Measurements from ENCODE around the gene TBC1D23. TPM values are rescaled to one million over a fixed set of nuclear protein-coding genes. Genes with fewer than 3 reads are reported as not detected.

Gene TBC1D23
- polyA plus RNA-seq, 1 of the 3 experiments (the other 2 are of a cell fraction): 6.7 TPM

DNA sequence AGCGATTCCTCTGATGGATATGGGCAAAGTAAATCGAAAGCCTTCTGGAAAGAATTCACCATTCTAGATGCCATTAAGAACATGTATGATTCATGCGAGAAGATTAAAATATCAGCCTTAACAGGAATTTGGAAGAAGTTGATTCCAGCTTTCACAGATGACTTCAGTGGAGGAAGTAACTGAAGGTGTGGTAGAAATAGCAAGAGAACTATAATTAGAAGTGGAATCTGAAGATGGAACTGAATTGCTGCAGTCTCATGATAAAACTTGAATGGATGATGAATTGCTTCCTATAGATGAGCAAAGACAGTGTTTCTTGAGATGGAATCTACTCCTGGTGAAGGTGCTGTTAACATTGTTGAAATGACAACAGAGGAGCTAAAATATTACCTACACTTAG is 30.1 kb upstream of the TBC1D23 start:
- Histone ChIP-seq H4K20me1 (ENCODE audit: insufficient read depth) (no peaks in the 10 kb centered on the region), H3K27me3 (ENCODE audit: insufficient read depth) (no peaks in the 10 kb centered on the region), H3K4me3 (ENCODE audit: low read depth in 2 of 2, low read length in 1 of 2) (no peak overlapping the region), H3K9me3 (no peaks in the 10 kb centered on the region), H3K27ac (ENCODE audit: low read depth in 2 of 2, low read length in 1 of 2) (no peak overlapping the region), H3K4me1 (ENCODE audit: control insufficient read depth in 1 of 2, insufficient read depth in 2 of 2, low read depth in 1 of 2, low read length in 1 of 2) (peaks cover 0 to 8% of the 10 kb centered on the region in 2 experiments; a peak in 1 of 4 replicates), H3F3A (replicated peaks; ENCODE audit: insufficient read depth) (peaks cover 8% of the 10 kb centered on the region), H3K4me2 (no peak overlapping the region), H3K9ac (no peak overlapping the region), H3K36me3 (replicated peaks in 1 of 2; ENCODE audit: control insufficient read depth in 1 of 2, insufficient read depth in 2 of 2, low read length in 1 of 2) (no peaks in the 10 kb centered on the region), H3K79me2 (ENCODE audit: insufficient read depth) (no peaks in the 10 kb centered on the region), H3K9me2 (no peaks in the 10 kb centered on the region), H2AFZ (ENCODE audit: low read depth) (no peak overlapping the region)
- POLR2A ChIA-PET: no interaction called here
- CTCF ChIA-PET: interaction anchor here (1.1 kb wide), 1 partner anchor 388 kb away, joined by 3 read pairs; no protein-coding TSS in a partner anchor
- TF ChIP-seq, protein P1, sequence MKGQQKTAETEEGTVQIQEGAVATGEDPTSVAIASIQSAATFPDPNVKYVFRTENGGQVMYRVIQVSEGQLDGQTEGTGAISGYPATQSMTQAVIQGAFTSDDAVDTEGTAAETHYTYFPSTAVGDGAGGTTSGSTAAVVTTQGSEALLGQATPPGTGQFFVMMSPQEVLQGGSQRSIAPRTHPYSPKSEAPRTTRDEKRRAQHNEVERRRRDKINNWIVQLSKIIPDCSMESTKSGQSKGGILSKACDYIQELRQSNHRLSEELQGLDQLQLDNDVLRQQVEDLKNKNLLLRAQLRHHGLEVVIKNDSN (IDR thresholded peaks at IDR 0.05; ENCODE audit: borderline replicate concordance, low read depth): no peak
- no peak for TF ChIP-seq RAD21 (IDR thresholded peaks at IDR 0.05; ENCODE audit: low read length)
- TF ChIP-seq TAF1 (IDR thresholded peaks at IDR 0.05; ENCODE audit: borderline replicate concordance, low read depth, low read length): no peak
- WGBS (ENCODE audit: low lambda C conversion rate): 81% methylated on average over 3 of the region's 3 CpGs
- DNase-seq: no peak

DNA sequence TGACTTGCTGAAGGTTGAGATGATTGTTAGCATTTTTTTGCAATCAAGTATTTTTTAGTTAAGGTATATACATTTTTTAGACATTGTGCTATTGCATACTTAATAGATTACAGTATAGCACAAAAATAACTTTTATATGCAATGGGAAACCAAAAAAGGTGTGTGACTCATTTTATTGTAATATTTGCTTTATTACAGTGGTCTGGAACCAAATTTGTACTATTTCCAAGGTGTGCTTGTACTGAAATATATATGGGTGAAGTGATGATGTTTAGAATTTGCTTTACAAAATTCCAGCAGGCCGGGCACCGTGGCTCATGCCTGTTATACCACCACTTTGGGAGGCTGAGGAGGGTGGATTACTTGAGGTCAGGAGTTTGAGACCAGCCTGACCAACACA is 29.1 kb upstream of the TBC1D23 start:
- H3K9me2 ChIP-seq: no peaks in the 10 kb centered on the region
- H3K9ac ChIP-seq: no peak overlapping the region
- no peak for DNase-seq
- no peak overlapping the region for H3K4me3 ChIP-seq (ENCODE audit: low read depth in 2 of 2, low read length in 1 of 2)
- H3F3A ChIP-seq (replicated peaks; ENCODE audit: insufficient read depth): peaks cover 5% of the 10 kb centered on the region
- H3K79me2 ChIP-seq (ENCODE audit: insufficient read depth): no peaks in the 10 kb centered on the region
- peaks cover 0 to 4% of the 10 kb centered on the region in 2 experiments; a peak in 1 of 4 replicates for H3K4me1 ChIP-seq (ENCODE audit: control insufficient read depth in 1 of 2, insufficient read depth in 2 of 2, low read depth in 1 of 2, low read length in 1 of 2)
- H2AFZ ChIP-seq (ENCODE audit: low read depth): no peak overlapping the region
- TF ChIP-seq MEF2A (IDR thresholded peaks at IDR 0.05; ENCODE audit: borderline replicate concordance, low read depth): peak; percentile 80
- no peak for TF ChIP-seq NFIC (IDR thresholded peaks at IDR 0.05; ENCODE audit: borderline replicate concordance)
- 95% methylated on average over 2 of the region's 2 CpGs for WGBS (ENCODE audit: low lambda C conversion rate)
- POLR2A ChIA-PET: no interaction called here
- CTCF ChIA-PET: no interaction called here
- H4K20me1 ChIP-seq (ENCODE audit: insufficient read depth): no peaks in the 10 kb centered on the region
- H3K27me3 ChIP-seq (ENCODE audit: insufficient read depth): no peaks in the 10 kb centered on the region
- no peak overlapping the region for H3K27ac ChIP-seq (ENCODE audit: low read depth in 2 of 2, low read length in 1 of 2)
- no peak overlapping the region for H3K4me2 ChIP-seq
- H3K9me3 ChIP-seq: no peaks in the 10 kb centered on the region
- no peaks in the 10 kb centered on the region for H3K36me3 ChIP-seq (replicated peaks in 1 of 2; ENCODE audit: control insufficient read depth in 1 of 2, insufficient read depth in 2 of 2, low read length in 1 of 2)

DNA sequence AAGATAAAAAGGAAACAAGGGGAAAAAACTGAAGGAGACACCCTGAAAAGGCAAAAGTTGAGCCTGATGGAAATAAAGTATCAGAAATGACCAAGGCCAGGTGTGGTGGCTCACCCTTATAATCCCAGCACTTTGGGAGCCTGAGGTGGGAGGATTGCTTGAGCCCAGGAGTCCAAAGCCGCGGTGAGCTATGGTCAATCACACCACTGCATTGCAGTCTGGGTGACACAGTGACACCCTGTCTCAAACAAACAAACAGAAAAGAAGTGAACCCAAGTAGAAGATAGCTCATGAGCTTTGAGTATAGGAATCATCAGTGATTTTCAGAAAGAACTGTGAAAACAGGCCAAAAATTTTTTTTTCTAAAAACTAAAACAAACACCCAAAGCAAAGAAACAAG is 26.4 kb upstream of the TBC1D23 start:
- Histone ChIP-seq H3K27ac (ENCODE audit: low read depth in 2 of 2, low read length in 1 of 2) (no peak overlapping the region), H3K9me3 (no peaks in the 10 kb centered on the region), H3K9me2 (no peaks in the 10 kb centered on the region), H3K4me1 (ENCODE audit: control insufficient read depth in 1 of 2, insufficient read depth in 2 of 2, low read depth in 1 of 2, low read length in 1 of 2) (no peaks in the 10 kb centered on the region), H3F3A (replicated peaks; ENCODE audit: insufficient read depth) (no peaks in the 10 kb centered on the region), H3K27me3 (ENCODE audit: insufficient read depth) (no peaks in the 10 kb centered on the region), H3K79me2 (ENCODE audit: insufficient read depth) (no peaks in the 10 kb centered on the region), H3K9ac (no peak overlapping the region), H3K4me2 (no peak overlapping the region), H2AFZ (ENCODE audit: low read depth) (no peak overlapping the region), H3K36me3 (replicated peaks in 1 of 2; ENCODE audit: control insufficient read depth in 1 of 2, insufficient read depth in 2 of 2, low read length in 1 of 2) (no peaks in the 10 kb centered on the region), H3K4me3 (ENCODE audit: low read depth in 2 of 2, low read length in 1 of 2) (no peak overlapping the region), H4K20me1 (ENCODE audit: insufficient read depth) (no peaks in the 10 kb centered on the region)
- CTCF ChIA-PET: interaction anchor here (1.4 kb wide), 1 partner anchor 166 kb away, joined by 3 read pairs; no protein-coding TSS in a partner anchor
- POLR2A ChIA-PET: no interaction called here
- 100% methylated on average over 2 of the region's 2 CpGs for WGBS (ENCODE audit: low lambda C conversion rate)
- DNase-seq: no peak
- TF ChIP-seq, protein P2, sequence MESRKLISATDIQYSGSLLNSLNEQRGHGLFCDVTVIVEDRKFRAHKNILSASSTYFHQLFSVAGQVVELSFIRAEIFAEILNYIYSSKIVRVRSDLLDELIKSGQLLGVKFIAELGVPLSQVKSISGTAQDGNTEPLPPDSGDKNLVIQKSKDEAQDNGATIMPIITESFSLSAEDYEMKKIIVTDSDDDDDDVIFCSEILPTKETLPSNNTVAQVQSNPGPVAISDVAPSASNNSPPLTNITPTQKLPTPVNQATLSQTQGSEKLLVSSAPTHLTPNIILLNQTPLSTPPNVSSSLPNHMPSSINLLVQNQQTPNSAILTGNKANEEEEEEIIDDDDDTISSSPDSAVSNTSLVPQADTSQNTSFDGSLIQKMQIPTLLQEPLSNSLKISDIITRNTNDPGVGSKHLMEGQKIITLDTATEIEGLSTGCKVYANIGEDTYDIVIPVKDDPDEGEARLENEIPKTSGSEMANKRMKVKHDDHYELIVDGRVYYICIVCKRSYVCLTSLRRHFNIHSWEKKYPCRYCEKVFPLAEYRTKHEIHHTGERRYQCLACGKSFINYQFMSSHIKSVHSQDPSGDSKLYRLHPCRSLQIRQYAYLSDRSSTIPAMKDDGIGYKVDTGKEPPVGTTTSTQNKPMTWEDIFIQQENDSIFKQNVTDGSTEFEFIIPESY (IDR thresholded peaks at IDR 0.05; ENCODE audit: borderline replicate concordance, low read depth): no peak
- TF ChIP-seq FOXM1 (IDR thresholded peaks at IDR 0.05; ENCODE audit: low read depth): no peak
- TF ChIP-seq FOSL2 (IDR thresholded peaks at IDR 0.05; ENCODE audit: borderline replicate concordance, low read depth): no peak
- no peak for TF ChIP-seq FOXJ3 (CRISPR knock-in tag; IDR thresholded peaks at IDR 0.05)
- no peak for TF ChIP-seq SIN3A (IDR thresholded peaks at IDR 0.05; ENCODE audit: borderline replicate concordance, low read depth, low read length)
- no peak for TF ChIP-seq EZH2phosphoT487 (IDR thresholded peaks at IDR 0.05; ENCODE audit: borderline replicate concordance, low read depth)
- TF ChIP-seq MEF2A (IDR thresholded peaks at IDR 0.05; ENCODE audit: borderline replicate concordance, low read depth): no peak
- TF ChIP-seq GATA2 (CRISPR knock-in tag; IDR thresholded peaks at IDR 0.05): no peak
- TF ChIP-seq, protein P3, sequence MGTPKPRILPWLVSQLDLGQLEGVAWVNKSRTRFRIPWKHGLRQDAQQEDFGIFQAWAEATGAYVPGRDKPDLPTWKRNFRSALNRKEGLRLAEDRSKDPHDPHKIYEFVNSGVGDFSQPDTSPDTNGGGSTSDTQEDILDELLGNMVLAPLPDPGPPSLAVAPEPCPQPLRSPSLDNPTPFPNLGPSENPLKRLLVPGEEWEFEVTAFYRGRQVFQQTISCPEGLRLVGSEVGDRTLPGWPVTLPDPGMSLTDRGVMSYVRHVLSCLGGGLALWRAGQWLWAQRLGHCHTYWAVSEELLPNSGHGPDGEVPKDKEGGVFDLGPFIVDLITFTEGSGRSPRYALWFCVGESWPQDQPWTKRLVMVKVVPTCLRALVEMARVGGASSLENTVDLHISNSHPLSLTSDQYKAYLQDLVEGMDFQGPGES (IDR thresholded peaks at IDR 0.05; ENCODE audit: low read depth, low read length): no peak
- no peak for TF ChIP-seq SMC3 (IDR thresholded peaks at IDR 0.05; ENCODE audit: low read depth, low read length)
- no peak for TF ChIP-seq RAD21 (IDR thresholded peaks at IDR 0.05; ENCODE audit: low read length)
- TF ChIP-seq GABPA (IDR thresholded peaks at IDR 0.05; ENCODE audit: low read depth): no peak
- no peak for TF ChIP-seq YY1 (IDR thresholded peaks at IDR 0.05; ENCODE audit: low read depth)
- TF ChIP-seq, protein P4, sequence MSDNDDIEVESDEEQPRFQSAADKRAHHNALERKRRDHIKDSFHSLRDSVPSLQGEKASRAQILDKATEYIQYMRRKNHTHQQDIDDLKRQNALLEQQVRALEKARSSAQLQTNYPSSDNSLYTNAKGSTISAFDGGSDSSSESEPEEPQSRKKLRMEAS (IDR thresholded peaks at IDR 0.05; ENCODE audit: low read depth): no peak
- TF ChIP-seq RCOR1 (IDR thresholded peaks at IDR 0.05; ENCODE audit: low read length): no peak
- TF ChIP-seq, protein P1 (IDR thresholded peaks at IDR 0.05; ENCODE audit: borderline replicate concordance, low read depth): no peak
